HG02840 (cell line): Measurements from ENCODE around the gene ADGRG3.

ENCODE experiments used
- ATAC-seq: cut with Tn5 transposase; IDR thresholded peaks from one replicate; pipeline ENCODE4 v1.9.1; 2021; ENCODE audit warnings: mild to moderate bottlenecking, moderate library complexity, moderate number of reproducible peaks; ENCODE audit not compliant: unreplicated experiment, low FRiP score

The ADGRG3 gene

GRCh38 chr16:57668263-57668571, at the start of gene ADGRG3:
TSS of gene ADGRG3 (plus strand) at chr16:57668306. CDS start at chr16:57668348, 42 bp downstream.
- no peak for ATAC-seq

- no peak for ATAC-seq
Observed at GRCh38 chr16:57619133-57619605, 48.9 kb upstream of the ADGRG3 start.

- no peak for ATAC-seq
Observed at GRCh38 chr16:57619606-57620334, 48.3 kb upstream of the ADGRG3 start.

- no peak for ATAC-seq
Observed at GRCh38 chr16:57620335-57621231, 47.5 kb upstream of the ADGRG3 start.

GRCh38 chr16:57621521-57622271, 46.4 kb upstream of the ADGRG3 start:
- no peak for ATAC-seq

GRCh38 chr16:57622361-57623250, 45.5 kb upstream of the ADGRG3 start:
- ATAC-seq = no peak

GRCh38 chr16:57623251-57624043, 44.7 kb upstream of the ADGRG3 start:
- ATAC-seq = no peak

- ATAC-seq = no peak
Observed at GRCh38 chr16:57624044-57624688, 43.9 kb upstream of the ADGRG3 start.

- ATAC-seq = no peak
Observed at GRCh38 chr16:57624806-57625500, 43.2 kb upstream of the ADGRG3 start.

GRCh38 chr16:57626420-57627170, 41.5 kb upstream of the ADGRG3 start:
- no peak for ATAC-seq

- ATAC-seq = no peak
Observed at GRCh38 chr16:57627184-57627871, 40.8 kb upstream of the ADGRG3 start.

GRCh38 chr16:57628008-57628781, 39.9 kb upstream of the ADGRG3 start, which contains the start of gene ADGRG1:
TSS of gene ADGRG1 (plus strand) at chr16:57628630. CDS start at chr16:57650288, 21,658 bp downstream.
- ATAC-seq = no peak

GRCh38 chr16:57628783-57629293, 39.3 kb upstream of the ADGRG3 start:
- ATAC-seq = no peak

GRCh38 chr16:57629516-57630406, 38.3 kb upstream of the ADGRG3 start:
- no peak for ATAC-seq

GRCh38 chr16:57630407-57630797, 37.7 kb upstream of the ADGRG3 start:
- ATAC-seq = no peak
